Uterus (tissue), 4 donors: ENCODE measurements around the gene RNF186. TPM values are rescaled to one million over a fixed set of nuclear protein-coding genes. Genes with fewer than 3 reads are reported as not detected.
"Not testable (repeated sequence)": the region's sequence is repeated elsewhere in the genome, so short reads cannot be mapped to it uniquely, and the experiment has no call there.

Experiments used
- DNase-seq, 2 donors: peaks; one replicate each; pipeline ENCODE4 v3.0.0-alpha.2; 2019 to 2020
- H3K27ac ChIP-seq, 2 donors: fragments of 200-600 bp; sonication (generic); 1 replicate in 1 of 2; 2 replicates in 1 of 2; pipeline ENCODE4 v1.5.1; 2016 to 2018
- H3K27me3 ChIP-seq, 2 donors: fragments of 200-600 bp; sonication (generic); one replicate each; pipeline ENCODE4 v1.5.1; 2018 to 2019; ENCODE audit warnings: control low read depth in 1 of 2
- H3K36me3 ChIP-seq, 2 donors: fragments of 200-600 bp; sonication (generic); one replicate each; pipeline ENCODE4 v1.5.1; 2019; ENCODE audit warnings: control low read depth in 1 of 2
- H3K4me1 ChIP-seq, 2 donors: fragments of 200-600 bp; sonication (generic); one replicate each; pipeline ENCODE4 v1.5.1; 2018 to 2019; ENCODE audit warnings: control low read depth in 1 of 2
- H3K4me3 ChIP-seq, 2 donors: fragments of 200-600 bp; sonication (generic); 1 replicate in 1 of 2; 2 replicates in 1 of 2; pipeline ENCODE4 v1.5.1; 2018 to 2019; ENCODE audit warnings: mild to moderate bottlenecking in 1 of 2
- H3K9me3 ChIP-seq, 2 donors: fragments of 200-600 bp; sonication (generic); one replicate each; pipeline ENCODE4 v1.5.1; 2019; ENCODE audit warnings: control low read depth in 1 of 2
- POLR2A ChIP-seq, 2 donors: fragments of 450-650 bp; IDR thresholded peaks; one replicate each; pipeline ENCODE4 v1.6.1; 2016; ENCODE audit warnings: antibody characterized with exemption in 2 of 2, mild to moderate bottlenecking in 1 of 2, moderate library complexity in 1 of 2
- intact Hi-C: fragments of 100-400 bp; cut with DNase I; formaldehyde crosslinking; loops from one replicate; pipeline ENCODE4 v1.15.1; 2023; ENCODE audit warnings: low total_unique reads
- total RNA-seq, 4 donors: library from RNA; depleted of rRNA in 3 of 4; stranded (reverse); fragments of >200 nt in 3 of 4; gene quantifications; one replicate each; pipeline versions ENCODE4 v1.1.0 to v1.2.4, GENCODE V29; 2014 to 2023
- TF ChIP-seq, protein P1 (sequence below), 4 experiments: fragments of 200-600 bp in 2 of 4; fragments of 450-650 bp in 2 of 4; sonication (generic) in 2 of 4; IDR thresholded peaks; one replicate each; pipeline ENCODE4 v1.5.1; 2016 to 2019; ENCODE audit warnings: antibody characterized with exemption in 4 of 4, mild to moderate bottlenecking in 2 of 4, moderate library complexity in 1 of 4
- donor health status: DM: yes; HTN: yes; CAD: no.

The RNF186 gene
- total RNA-seq, 4 donors from 2014 or later: 0.29 TPM; not detected in 3

- TF ChIP-seq POLR2A (IDR thresholded peaks at IDR 0.05): no peak
- TF ChIP-seq, protein P1, sequence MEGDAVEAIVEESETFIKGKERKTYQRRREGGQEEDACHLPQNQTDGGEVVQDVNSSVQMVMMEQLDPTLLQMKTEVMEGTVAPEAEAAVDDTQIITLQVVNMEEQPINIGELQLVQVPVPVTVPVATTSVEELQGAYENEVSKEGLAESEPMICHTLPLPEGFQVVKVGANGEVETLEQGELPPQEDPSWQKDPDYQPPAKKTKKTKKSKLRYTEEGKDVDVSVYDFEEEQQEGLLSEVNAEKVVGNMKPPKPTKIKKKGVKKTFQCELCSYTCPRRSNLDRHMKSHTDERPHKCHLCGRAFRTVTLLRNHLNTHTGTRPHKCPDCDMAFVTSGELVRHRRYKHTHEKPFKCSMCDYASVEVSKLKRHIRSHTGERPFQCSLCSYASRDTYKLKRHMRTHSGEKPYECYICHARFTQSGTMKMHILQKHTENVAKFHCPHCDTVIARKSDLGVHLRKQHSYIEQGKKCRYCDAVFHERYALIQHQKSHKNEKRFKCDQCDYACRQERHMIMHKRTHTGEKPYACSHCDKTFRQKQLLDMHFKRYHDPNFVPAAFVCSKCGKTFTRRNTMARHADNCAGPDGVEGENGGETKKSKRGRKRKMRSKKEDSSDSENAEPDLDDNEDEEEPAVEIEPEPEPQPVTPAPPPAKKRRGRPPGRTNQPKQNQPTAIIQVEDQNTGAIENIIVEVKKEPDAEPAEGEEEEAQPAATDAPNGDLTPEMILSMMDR (IDR thresholded peaks at IDR 0.05): no peak
- no peak for DNase-seq
- H3K27me3 ChIP-seq: no peaks in the 10 kb centered on the region
- no peak overlapping the region for H3K27ac ChIP-seq
- no peaks in the 10 kb centered on the region for H3K36me3 ChIP-seq
- no peaks in the 10 kb centered on the region for H3K9me3 ChIP-seq
- H3K4me1 ChIP-seq: no peaks in the 10 kb centered on the region
- intact Hi-C loops: no loop called here
- H3K4me3 ChIP-seq: no peak overlapping the region
These were observed 37.0 kb upstream of the RNF186 start for GRCh38 chr1:19852036-19852435.

DNA sequence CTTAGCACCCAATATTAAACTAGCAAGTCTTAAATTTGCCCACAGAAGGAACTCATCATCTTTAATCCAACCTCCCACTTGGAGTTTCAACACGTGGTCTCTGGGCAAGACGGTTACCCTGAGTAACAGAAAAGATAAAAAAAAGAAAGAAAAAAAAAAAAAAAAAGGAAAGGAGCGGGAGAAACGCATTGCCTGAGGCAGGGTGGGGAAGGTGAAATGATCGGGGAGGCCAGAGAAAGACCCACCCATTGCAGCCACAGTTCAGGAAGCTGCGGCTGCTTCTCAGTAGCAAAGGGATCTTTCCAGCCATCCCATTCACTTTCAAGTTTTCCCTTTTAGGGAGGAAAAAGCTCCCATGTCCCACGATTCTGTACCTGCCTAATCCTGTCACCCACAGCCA is 35.1 kb upstream of the RNF186 start:
- Histone ChIP-seq H3K4me1 (no peaks in the 10 kb centered on the region), H3K27me3 (no peaks in the 10 kb centered on the region), H3K4me3 (peak overlapping the region in 1 of 2 donors; percentile 11), H3K9me3 (no peaks in the 10 kb centered on the region), H3K36me3 (no peaks in the 10 kb centered on the region), H3K27ac (peak overlapping the region; percentile 50 to 57)
- no peak for DNase-seq
- TF ChIP-seq POLR2A (IDR thresholded peaks at IDR 0.05): no peak
- TF ChIP-seq, protein P1 (IDR thresholded peaks at IDR 0.05): no peak
- intact Hi-C loops: no loop called here

DNA sequence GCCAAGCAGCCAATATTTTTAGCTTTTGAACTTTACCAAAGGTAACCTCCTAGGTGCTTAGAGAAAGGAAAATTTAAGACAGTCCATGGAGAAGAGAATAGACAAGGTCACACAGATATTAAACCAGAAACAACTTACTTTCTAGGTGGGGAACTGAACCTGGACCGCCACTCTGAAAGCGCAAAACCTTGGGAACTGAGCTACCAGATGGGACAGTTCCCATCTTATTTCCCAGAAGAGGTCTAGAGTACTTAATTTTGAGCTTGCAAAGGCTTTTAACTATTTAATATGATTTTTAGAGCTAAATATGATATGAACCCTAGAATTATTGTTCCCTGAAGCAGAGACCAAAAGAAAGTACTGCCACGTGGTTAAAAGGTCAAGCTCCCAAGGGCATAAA is 34.2 kb upstream of the RNF186 start:
- DNase-seq, H3K36me3 ChIP-seq, intact Hi-C loops, H3K4me1 ChIP-seq, H3K4me3 ChIP-seq, H3K9me3 ChIP-seq, H3K27me3 ChIP-seq: not testable (repeated sequence)
- H3K27ac ChIP-seq: peak overlapping the region; percentile 3 to 57

- H3K27ac ChIP-seq, H3K4me1 ChIP-seq, H3K27me3 ChIP-seq, H3K9me3 ChIP-seq, H3K4me3 ChIP-seq, H3K36me3 ChIP-seq, intact Hi-C loops, DNase-seq: not testable (repeated sequence)
These were observed 32.3 kb upstream of the RNF186 start for GRCh38 chr1:19847334-19847733.

DNA sequence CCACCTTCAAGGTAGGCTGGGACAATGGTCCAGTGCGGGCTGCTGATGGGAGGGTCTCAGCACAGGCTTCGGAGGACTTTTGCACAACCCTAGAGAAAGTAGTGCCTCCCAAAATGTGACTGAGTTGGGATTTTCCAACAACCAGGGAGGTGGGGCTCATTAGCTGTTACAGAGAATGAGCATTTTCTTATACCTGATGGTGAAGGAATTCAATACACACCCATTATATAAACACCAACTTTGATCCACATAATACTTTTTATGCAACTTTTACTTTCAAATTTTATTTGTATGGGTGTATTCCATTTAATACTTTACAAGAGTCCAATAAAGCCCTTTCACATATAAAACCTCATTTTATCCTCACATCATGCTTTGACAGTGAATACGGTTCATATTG is 31.3 kb upstream of the RNF186 start:
- no peak for DNase-seq
- intact Hi-C loops: no loop called here
- no peaks in the 10 kb centered on the region for H3K36me3 ChIP-seq
- TF ChIP-seq, protein P1 (IDR thresholded peaks at IDR 0.05): no peak
- no peak for TF ChIP-seq POLR2A (IDR thresholded peaks at IDR 0.05)
- no peaks in the 10 kb centered on the region for H3K27me3 ChIP-seq
- peak overlapping the region in 1 of 2 donors; percentile 71 for H3K27ac ChIP-seq
- no peaks in the 10 kb centered on the region for H3K4me1 ChIP-seq
- H3K9me3 ChIP-seq: no peaks in the 10 kb centered on the region
- no peak overlapping the region for H3K4me3 ChIP-seq

DNA sequence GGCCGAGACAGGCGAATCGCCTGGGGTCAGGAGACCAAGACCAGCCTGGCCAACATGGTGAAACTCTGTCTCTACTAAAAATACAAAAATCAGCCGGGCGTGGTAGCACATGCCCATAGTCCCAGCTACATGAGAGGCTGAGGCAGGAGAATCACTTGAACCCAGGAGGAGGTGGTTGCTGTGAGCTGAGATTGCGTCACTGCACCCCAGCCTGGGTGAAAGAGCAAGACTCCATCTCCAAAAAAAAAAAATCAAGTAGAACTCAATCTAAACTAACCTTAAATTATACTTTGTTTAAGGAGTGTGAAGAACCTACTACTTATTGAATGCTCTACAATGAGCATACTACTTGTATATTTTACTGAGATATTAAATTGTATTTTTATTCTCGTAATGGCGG is 30.5 kb upstream of the RNF186 start:
- H3K4me1 ChIP-seq: no peaks in the 10 kb centered on the region
- no peak for DNase-seq
- no peaks in the 10 kb centered on the region for H3K9me3 ChIP-seq
- no peak for TF ChIP-seq POLR2A (IDR thresholded peaks at IDR 0.05)
- TF ChIP-seq, protein P1 (IDR thresholded peaks at IDR 0.05): no peak
- H3K4me3 ChIP-seq: no peak overlapping the region
- H3K36me3 ChIP-seq: no peaks in the 10 kb centered on the region
- intact Hi-C loops: no loop called here
- peak overlapping the region; percentile 21 to 71 for H3K27ac ChIP-seq
- no peaks in the 10 kb centered on the region for H3K27me3 ChIP-seq
